IPS-NIHi7 (cell line): Measurements from ENCODE around the gene NEO1.

Experiments
- DNase-seq: peaks from one replicate; pipeline ENCODE4 v3.0.0; 2012; ENCODE audit warnings: mixed read lengths; ENCODE audit errors: extremely low spot score

The NEO1 gene

DNA sequence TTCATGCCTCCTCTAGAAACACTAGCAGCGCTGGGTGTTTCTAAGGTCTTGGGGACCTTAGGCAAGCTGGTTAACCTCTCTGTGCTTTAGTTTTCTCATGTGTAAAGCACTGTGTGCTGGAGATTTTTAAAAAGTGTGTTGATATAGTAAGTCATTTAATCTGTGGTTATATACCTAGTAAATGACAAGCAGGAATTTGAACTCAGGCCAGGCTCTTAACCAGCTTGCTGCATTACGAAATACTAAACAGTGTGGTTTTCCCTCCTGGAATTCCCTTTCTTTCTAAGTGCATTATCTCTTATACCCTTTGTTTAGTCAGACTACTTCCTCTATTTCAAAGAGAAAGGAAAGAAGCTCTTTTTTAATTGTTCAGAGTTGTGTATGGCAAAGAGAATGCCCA lies 26.5 kb downstream of the NEO1 start:
- DNase-seq: no peak

DNA sequence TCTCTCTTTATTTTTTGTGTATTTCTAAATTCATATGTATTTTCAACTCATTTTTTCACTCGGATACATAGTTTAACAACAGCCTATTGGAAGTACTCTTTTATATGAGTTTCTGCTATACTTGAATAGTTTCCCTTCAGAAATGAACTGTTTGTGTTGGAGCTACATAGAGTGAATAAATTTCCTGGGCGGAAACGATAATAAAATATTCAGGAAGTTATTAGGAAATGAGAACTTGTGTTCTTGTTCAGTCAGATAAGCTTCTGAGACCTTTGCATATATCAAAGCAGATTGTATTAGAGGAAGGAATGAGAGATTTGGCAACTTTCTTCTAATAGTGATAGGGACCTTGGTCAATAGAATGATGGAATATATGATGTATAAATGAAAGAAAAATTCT lies 27.3 kb downstream of the NEO1 start:
- no peak for DNase-seq

DNA sequence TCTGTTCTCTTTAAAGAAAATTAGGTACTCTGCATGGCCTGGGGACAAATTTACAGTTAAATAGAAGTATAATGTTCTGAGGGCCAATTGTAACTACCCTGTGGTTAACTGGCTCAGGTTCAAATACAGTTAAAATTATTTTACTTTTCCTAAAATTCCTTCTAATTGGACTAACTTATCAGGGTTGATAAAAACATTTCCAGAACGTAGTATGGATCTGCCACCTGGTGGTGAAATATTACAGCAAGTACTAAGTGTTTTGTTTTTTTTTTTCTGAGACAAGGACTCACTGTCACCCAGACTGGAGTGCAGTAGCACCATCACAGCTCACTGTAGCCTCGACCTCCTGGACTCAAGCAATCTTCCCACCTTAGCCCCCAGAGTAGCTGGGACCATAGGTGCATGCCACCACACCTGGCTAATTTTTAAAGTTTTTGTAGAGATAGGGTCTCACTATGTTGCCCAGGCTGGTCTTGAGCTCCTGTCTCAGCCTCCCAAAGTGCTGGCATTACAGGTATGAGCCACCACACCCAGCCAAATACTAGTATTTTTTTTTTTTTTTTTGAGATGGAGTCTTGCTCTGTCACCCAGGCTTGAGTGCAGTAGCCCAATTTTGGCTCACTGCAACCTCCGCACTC lies 29.2 kb downstream of the NEO1 start:
- DNase-seq: no peak

DNA sequence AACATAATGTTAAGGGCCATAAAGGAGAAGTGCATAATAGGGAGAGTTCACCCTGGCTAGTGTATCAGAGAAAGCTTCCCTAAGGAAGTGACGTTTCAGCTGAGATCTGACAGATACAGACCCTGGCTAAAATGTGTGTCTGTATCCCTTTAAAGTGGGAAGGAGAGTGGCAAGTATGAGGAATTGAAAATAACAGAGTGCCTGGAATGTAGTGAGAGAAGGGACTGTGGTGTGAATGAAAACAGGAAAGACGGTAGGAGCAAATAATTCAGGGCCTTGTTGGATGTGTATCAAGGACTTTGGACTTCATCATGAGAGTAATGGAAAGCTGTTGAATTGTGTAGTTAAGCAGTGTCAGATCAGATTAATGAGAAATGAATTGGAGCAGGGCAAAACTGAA lies 30.5 kb downstream of the NEO1 start:
- DNase-seq: no peak

DNA sequence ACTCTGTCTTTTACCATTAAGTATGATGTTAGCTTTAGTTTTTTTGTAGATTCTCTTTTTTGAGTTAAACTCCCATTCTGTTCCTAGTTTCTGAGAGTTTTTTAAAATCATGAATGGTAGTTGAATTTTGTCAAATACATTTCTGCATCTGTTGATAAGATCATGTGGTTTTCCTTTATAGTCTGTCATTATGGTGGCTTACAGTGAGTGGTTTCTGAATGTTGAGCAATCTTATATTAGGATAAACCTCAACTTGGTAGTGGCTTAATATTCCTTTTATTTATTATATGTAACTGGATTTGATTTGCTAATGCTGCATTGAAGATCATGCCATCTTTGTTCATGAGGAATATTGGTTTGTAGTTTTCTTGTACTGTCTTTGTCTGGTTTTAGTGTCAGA lies 34.8 kb downstream of the NEO1 start:
- DNase-seq: no peak

DNA sequence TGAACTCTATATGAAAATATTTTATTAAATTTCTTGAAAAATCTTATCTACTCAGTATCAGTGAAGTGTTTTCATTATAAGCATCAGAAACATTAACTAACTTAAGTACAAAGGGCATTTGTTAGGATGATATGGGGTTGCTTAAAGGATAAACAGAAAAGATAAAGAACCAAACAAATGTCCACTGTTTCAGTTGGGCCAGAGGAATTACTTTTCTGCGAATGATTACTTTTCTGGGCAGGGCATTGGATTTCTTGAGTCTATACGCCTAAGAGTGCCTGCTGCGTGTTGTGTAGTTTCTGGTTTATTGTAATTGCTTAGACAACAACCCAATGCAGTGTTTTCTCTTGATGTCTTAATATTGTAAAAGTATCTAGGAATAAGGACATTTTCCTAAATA lies 52.8 kb downstream of the NEO1 start:
- DNase-seq: no peak

DNA sequence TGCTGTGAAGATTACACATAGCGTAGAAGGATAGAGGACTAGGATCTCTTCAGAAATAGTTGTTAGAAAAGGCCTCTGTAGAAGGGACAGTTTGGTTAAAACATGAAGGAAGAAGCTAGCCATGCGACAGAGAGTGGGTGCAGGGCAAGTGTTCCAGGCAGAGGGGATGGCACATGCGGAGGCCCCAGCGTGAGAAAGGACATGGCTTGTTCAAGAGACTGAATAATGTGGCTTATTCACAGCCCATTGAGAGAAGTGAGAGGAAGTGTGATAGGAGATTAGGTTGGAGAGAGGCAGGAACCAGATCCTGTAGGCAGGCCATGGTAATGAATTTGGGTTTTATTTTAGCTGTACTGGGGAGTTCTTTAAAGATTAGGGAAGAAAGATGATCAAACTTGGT lies 56.4 kb downstream of the NEO1 start:
- DNase-seq: peak; percentile 28

DNA sequence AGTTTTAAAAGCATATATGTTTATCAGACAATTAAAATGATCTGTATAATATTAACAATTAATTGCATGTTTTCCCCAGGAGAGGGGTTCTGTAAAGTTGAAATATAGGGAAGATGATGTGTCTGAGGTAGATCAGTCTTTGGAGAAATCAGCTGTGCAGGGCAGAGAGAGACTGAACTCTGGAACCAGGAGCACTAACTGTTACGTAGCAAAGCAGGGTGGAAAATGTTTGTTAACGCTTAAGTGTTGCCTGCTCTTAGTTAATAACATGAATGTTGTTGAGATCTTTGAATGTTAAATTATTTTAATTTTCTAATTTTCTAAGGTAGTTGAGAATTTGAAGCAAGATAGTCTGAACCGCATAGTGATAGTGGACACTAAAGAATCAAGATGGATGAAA lies 57.5 kb downstream of the NEO1 start:
- no peak for DNase-seq

DNA sequence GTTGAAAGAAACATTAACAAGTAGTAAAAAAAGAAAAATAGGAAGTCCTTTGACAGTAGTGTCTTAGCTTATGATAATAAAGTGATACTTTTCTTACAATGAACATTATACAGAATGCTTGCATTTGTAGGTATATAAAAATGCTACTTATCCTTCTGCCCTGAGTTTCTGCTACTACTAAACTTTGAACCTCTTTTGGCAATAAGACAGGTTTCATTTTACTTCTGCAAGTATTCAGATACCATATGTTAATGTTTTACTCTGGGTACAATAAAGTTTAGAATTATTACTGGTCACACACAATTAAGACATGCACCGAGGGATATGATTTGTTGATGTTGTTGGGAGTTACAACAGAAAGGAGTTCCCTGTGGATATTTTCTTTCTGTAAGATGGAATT lies 57.9 kb downstream of the NEO1 start:
- DNase-seq: no peak

DNA sequence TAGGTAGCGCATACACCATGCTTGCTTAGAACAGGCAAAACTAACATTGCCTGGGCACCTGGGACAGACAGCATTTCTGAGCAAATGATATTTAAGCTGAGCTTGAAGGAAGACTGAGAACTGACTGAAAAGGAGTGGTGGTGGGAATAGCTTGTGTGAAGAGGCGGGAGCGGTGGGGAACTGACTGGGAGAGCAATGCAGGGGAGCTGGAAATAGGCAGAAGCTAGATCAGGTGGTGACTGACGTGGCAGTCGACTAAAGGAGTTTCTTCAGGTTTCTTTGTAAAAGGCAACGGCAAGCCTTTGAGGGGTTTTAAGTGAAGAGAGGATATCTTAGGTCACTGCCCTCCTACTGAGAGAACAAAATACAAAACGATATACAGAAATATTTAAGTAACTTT lies 61.8 kb downstream of the NEO1 start:
- DNase-seq: peak; percentile 63

DNA sequence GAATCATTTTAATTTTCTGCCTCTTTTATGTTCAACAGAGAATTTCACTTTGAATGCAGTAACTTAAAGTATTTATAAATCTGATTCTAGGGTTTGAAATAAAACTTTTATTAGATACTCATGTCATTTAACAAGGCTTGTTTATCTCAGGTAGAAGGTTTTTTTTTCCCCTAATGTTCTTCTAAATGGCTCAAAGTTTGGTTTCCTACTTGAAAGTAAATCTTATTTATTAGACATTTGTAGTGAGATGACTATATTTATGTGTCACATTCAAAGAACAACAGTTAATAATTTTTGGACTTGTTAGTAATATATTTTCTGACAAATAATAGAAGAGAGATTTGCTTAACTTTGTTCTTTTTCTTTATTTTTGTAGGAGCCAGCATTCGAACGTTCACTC lies 63.9 kb downstream of the NEO1 start:
- DNase-seq: no peak

DNA sequence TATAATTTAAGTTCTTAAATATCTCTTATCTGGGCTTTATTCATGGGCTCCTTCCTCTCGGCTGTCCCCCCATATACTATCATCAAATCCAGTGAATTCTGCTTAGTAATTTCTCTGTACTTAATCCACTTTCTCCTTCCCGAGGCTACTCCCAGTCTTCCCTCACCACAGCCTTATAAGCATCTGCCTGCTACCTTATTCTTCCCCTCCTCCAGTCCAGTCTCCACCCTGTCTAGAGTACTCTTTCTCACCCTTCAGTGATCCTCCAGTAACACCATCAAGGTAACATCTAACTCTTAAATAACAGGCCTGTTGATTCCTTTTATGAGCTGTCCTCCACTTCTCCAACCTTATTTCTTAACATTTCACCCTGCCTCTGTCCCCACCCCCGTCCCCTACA lies 65.8 kb downstream of the NEO1 start:
- DNase-seq: no peak

DNA sequence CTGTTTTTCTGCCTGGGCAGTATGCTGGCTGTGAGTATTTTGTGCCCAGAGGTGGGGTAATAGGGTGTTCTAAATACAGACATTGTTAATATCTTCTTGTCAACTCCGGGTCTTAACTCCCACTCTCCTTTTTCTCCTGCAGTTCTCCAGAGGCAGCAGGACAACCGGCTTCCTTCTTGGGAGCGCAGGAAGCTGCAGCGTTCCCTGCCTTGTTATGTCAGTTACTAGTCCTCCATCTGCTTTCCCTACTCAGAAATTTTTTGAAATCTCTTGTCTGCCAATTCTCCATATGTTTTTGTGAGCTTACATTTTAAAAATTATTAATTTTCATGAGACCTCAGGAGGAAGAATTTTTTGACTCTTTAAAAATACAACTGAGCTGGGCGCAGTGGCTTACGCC lies 67.2 kb downstream of the NEO1 start:
- no peak for DNase-seq

DNA sequence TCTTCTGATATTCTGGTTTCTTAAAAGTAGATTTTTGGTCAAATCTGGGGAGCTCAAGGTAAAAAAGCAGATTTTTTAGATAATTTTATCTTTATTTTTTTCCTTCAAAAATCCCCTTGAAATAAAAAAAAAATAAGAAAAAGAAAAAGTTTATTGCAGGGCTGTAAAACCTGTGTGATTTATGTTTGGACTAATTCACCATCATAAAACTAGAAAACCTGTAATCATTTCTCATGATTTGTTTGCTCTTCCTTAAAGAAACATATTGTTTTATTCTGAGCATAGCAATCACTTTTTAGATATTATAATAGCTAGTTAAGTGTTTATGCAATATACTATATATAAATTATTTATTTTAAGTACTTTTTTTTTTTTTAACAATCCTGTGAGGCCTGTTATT lies 68.0 kb downstream of the NEO1 start:
- DNase-seq: no peak

DNA sequence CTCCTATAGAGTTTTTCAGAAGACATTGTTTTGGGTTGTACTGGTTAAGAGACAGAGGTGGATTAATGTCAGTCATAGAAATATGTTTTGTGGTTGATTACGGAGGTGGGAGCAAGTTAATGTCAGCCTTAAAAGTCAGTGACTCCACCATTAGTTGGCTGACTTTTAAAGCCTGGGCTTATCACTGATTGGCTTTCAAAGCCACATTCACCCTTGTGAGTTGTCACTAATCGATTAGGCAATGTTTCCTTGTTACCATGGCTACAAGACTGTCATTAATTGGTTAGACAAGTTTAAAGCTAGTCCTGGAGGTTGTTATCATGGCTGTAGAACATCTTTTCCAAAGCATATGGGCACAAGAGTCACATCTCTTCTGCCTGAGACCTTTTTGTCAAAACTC lies 73.0 kb downstream of the NEO1 start:
- DNase-seq: no peak

DNA sequence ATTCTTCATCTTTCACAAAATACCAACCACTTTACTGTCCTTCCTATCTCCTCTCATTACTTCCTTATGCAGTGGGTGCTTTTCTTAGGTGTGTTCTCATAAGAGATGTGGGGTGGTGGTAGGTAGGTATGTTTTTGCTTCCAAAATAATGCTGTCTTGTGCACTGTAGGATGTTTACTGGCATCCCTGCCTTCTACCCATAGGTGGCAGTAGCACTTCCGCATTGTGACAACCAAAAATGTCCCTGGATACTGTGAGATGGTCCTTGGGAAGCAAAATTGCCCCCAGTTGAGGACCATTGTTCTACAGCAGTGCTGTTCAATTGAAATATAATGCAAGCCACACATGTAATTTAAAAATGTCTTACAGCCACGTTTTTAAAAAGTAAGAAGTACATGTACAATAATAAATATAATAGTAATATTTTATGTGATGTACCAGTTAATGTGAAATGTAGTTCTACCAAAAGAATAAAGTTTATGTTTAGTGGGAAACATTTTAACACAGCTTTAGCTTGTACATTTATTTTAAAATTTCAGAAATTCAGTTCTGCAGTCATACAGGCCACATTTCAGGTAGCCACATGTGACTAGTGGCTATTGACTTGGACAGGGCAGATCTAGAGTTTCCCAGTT lies 75.2 kb downstream of the NEO1 start:
- peak; percentile 64 for DNase-seq

DNA sequence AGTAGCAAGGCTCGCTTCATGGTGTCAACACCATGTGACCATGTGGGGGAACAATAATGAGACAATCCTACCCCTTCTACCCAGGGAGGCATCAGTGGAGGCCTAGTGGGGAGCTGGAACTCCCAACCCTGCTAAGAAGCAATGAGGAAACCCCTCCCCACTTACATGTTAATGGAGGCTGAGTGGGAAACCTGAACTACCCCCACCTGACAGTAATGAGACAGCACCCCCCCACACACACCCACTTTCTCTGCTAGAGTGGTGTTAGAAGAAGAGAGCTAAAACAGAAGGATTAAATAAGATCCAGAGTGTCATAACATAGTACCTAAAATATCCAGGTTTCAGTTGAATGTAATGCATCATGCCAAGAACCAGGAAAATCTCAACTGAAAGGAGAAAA lies 78.6 kb downstream of the NEO1 start:
- DNase-seq: no peak

DNA sequence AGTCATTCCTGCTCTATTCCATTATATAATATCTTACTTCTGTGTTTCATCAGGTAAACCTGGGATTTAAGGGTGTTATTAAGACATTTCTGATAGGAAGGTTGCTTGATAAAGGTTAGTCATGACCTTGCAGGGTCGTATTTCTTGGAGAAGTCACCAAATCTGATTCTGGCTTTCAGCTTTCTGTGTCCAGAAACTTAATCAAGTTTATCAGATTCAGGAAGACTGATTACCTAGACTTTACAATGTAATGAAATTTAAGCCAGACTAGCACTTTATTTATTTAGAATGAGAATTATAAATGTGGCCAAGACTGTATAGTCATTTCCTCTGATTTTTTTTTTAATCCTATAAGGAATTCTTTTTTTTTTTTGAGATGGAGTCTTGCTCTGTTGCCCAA lies 81.9 kb downstream of the NEO1 start:
- DNase-seq: no peak

DNA sequence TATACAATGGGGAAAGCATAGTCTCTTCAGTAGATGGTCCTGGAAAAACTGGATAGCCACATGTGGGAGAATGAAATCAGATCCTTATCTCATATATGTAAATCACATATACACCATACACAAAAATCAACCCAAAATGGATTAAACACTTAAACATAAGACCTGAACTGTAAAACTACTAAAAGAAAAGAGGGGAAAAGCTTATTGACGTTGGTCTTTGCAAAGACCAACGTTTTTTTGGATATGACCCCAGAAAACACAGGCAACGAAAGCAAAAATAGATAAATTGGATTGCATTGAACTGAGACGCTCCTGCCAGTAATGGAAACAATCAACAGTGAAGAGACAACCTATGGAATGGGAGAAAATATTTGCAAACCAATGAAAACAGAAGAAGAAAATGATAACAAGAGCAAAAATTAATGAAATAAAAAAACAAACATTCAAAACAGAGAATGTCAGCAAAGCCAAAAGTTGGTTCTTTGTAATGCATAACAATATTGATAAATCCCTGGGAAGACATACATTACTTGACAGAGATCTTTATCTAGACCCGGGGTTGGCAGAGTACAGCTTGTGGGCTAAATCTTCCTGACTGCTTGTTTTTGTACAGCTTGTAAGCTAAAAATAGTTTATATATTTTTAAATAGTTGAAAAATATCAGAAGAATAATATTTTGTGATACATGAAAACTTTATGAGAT lies 86.9 kb downstream of the NEO1 start:
- no peak for DNase-seq

DNA sequence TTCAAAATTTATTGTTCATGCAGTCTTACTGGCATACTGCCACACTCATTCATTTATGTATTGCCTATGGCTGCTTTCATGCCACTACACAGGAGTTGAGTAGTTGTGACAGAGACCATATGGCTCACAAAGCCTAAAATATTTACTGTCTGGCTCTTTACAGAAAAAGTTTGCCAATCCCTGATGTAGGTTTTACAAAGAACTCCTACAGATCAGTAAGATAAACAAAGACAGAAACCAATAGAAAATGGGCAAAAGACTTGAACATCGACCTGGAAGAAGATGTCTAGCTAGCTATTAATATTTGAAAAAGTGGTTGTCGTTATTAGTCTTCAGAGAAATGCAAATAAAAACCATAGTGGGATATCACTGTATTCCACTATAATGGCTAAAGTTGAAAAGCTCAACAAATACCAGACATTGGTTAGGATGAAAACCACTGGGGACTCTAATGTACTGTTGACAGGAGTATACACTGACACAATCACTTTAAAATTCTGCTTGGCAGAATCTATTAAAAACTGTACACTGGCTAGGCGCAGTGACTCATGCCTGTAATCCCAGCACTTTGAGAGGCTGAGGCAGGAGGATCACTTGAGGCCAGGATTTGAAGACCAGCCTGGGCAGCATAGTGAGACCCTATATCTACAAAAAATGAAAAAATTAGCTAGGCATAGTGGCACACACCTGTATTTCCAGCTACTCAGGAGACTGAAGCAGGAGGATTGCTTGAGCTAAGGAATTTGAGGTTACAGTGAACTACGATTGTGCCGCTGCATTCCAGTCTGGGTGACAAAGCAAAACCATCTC lies 87.7 kb downstream of the NEO1 start:
- no peak for DNase-seq

DNA sequence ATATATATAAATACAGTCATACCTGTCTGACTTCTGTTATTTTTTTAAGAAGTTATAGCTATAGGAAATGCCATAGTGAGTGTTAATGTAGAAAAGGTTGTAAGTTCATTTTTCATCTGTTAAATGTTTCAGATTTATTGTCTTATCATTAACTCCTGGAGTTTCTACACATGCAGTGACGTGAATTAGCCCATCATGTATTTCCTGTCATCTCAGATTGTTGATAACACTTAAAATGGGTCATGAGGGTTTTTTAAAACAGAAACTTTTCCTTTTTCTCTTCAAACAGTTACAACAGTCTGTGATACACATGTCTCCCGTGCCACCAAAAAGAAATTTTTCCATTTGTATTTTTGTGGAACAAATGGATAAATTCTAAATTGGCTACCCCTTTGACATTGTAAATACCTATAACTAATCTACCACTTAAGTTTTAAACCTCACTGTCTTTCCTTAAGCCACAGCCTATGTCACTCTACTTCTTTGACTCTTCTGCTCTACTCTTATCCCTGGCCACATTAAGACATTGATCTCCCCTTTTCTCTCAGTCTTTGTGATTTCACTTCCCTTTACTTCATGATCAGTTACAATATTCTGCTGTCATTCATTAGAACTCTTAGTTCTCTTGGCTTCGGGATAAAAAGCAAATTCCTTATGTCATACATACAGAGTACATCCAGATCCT lies 89.1 kb downstream of the NEO1 start:
- no peak for DNase-seq
